Stomach (tissue), 9 donors: Measurements from ENCODE around the gene LSM14A. TPM values are rescaled to one million over a fixed set of nuclear protein-coding genes. Genes with fewer than 3 reads are reported as not detected.

Experiments used
- DNase-seq, 2 donors: peaks; one replicate each; pipeline versions ENCODE4 v3.0.0 to v3.0.0-alpha.2; 2013 to 2019
- H3K27ac ChIP-seq, 5 donors: fragments of 200-600 bp in 4 of 5; sonication (generic) in 4 of 5; one replicate each; pipeline ENCODE4 v1.5.1; 2013 to 2019; ENCODE audit warnings: mild to moderate bottlenecking in 1 of 5, moderate library complexity in 1 of 5
- H3K27me3 ChIP-seq, 3 donors: fragments of 200-600 bp; sonication (generic); one replicate each; pipeline ENCODE4 v1.5.1; 2017 to 2019; ENCODE audit warnings: mixed run types in 1 of 3
- H3K36me3 ChIP-seq, 4 donors: fragments of 200-600 bp; sonication (generic); 1 replicate in 3 of 4; 2 replicates in 1 of 4; pipeline ENCODE4 v1.5.1; 2016 to 2019
- H3K4me1 ChIP-seq, 4 donors: fragments of 200-600 bp; sonication (generic); one replicate each; pipeline ENCODE4 v1.5.1; 2016 to 2019
- H3K4me3 ChIP-seq, 4 donors: fragments of 200-600 bp; sonication (generic) in 3 of 4; one replicate each; pipeline ENCODE4 v1.5.1; 2016 to 2019; ENCODE audit warnings: mild to moderate bottlenecking in 1 of 4
- H3K9me3 ChIP-seq, 4 donors: fragments of 200-600 bp; sonication (generic); one replicate each; pipeline ENCODE4 v1.5.1; 2016 to 2019
- CTCF ChIP-seq, 7 experiments: fragments of 450-650 bp in 4 of 7; fragments of 200-600 bp in 3 of 7; sonication (generic) in 3 of 7; IDR thresholded peaks; one replicate each; pipeline ENCODE4 v1.5.1; 2016 to 2019; ENCODE audit warnings: antibody characterized with exemption in 7 of 7, control low read depth in 2 of 7, mild to moderate bottlenecking in 1 of 7
- EP300 ChIP-seq: sonication (generic); formaldehyde crosslinking; IDR thresholded peaks from one replicate; pipeline ENCODE4 v1.6.1; 2017; ENCODE audit warnings: antibody characterized with exemption
- POLR2A ChIP-seq, 4 donors: fragments of 450-650 bp; IDR thresholded peaks; one replicate each; pipeline ENCODE4 v1.6.1; 2016; ENCODE audit warnings: antibody characterized with exemption in 4 of 4, control low read depth in 2 of 4, mild to moderate bottlenecking in 1 of 4, moderate library complexity in 1 of 4
- POLR2AphosphoS5 ChIP-seq, 3 donors: sonication (generic); formaldehyde crosslinking; IDR thresholded peaks; one replicate each; pipeline ENCODE4 v1.6.1; 2016; ENCODE audit warnings: antibody characterized with exemption in 3 of 3
- WGBS, 5 donors: extraction: QIAGEN DNeasy Blood & Tissue Kit in 3 of 5; methylation state at CpG; one replicate each; pipeline versions ENCODE4 v1.1.5 to v1.1.7; 2013 to 2018; 5-methylcytosine and 5-hydroxymethylcytosine counted together
- intact Hi-C: fragments of 100-400 bp; cut with DNase I; formaldehyde crosslinking; loops from one replicate; pipeline ENCODE4 v1.15.1; 2023; ENCODE audit warnings: low total_unique reads
- polyA plus RNA-seq, 3 donors: library from polyadenylated mRNA; stranded (reverse); fragments of 200-250 nt; gene quantifications; one replicate each; pipeline ENCODE4 v1.2.3, GENCODE V29; 2013
- total RNA-seq, 5 donors: library from RNA; depleted of rRNA; stranded (reverse); fragments of >200 nt; gene quantifications; one replicate each; pipeline versions ENCODE4 v1.1.0 to v1.2.3, GENCODE V29; 2014 to 2016
- donor health status: healthy with polysubstance abuse.
- donor health status: Bipolar disorder and iron deficiency.
- donor health status: healthy.

The LSM14A gene
- total and polyA plus RNA-seq, 8 donors, result 38.4 to 227 (median 111) TPM

- intact Hi-C loops, result no loop called here
- TF ChIP-seq POLR2AphosphoS5 (IDR thresholded peaks at IDR 0.05), result peak; percentile 86 to 95 (median 91)
- peak in 2 of 4 donors; percentile 13 to 20 for TF ChIP-seq POLR2A (IDR thresholded peaks at IDR 0.05)
- no peak for TF ChIP-seq CTCF (IDR thresholded peaks at IDR 0.05)
- no peaks in the 10 kb centered on the region for H3K36me3 ChIP-seq
- no peaks in the 10 kb centered on the region for H3K9me3 ChIP-seq
- peak overlapping the region; percentile 73 to 80 (median 77) for H3K4me3 ChIP-seq
- 0 to 1% (median 1%) methylated on average over 36 to 63 of the region's 63 CpGs for WGBS, 5 donors
- H3K27me3 ChIP-seq, result no peaks in the 10 kb centered on the region
- peaks cover 0 to 17% (median 12%) of the 10 kb centered on the region in 4 donors for H3K4me1 ChIP-seq
- peak overlapping the region; percentile 91 to 97 (median 92) for H3K27ac ChIP-seq
- DNase-seq, result peak; percentile 92 to 96
Observed at GRCh38 chr19:34134190-34135053, 37.9 kb upstream of the LSM14A start.

GRCh38 chr19:34135054-34135800 is 37.1 kb upstream of the LSM14A start:
- WGBS, 5 donors, result 80 to 83% (median 81%) methylated on average over 24 of the region's 24 CpGs
- peak in 1 of 2 donors; percentile 14 for DNase-seq
- TF ChIP-seq EP300, result no peak
- TF ChIP-seq CTCF (IDR thresholded peaks at IDR 0.05), result no peak
- TF ChIP-seq POLR2AphosphoS5 (IDR thresholded peaks at IDR 0.05), result no peak
- no peak for TF ChIP-seq POLR2A (IDR thresholded peaks at IDR 0.05)

GRCh38 chr19:34135821-34136611 is 36.3 kb upstream of the LSM14A start:
- 76 to 87% (median 79%) methylated on average over 7 of the region's 7 CpGs for WGBS, 5 donors
- no peaks in the 10 kb centered on the region for H3K9me3 ChIP-seq
- H3K4me3 ChIP-seq, result no peak overlapping the region
- peaks cover 0 to 17% (median 12%) of the 10 kb centered on the region in 4 donors for H3K4me1 ChIP-seq
- no peaks in the 10 kb centered on the region for H3K36me3 ChIP-seq
- TF ChIP-seq POLR2AphosphoS5 (IDR thresholded peaks at IDR 0.05) (no peak), CTCF (IDR thresholded peaks at IDR 0.05) (no peak), POLR2A (IDR thresholded peaks at IDR 0.05) (no peak), EP300 (no peak)
- intact Hi-C loops, result no loop called here
- DNase-seq, result no peak
- peak overlapping the region in 2 of 5 donors; percentile 92 to 97 for H3K27ac ChIP-seq
- no peaks in the 10 kb centered on the region for H3K27me3 ChIP-seq

More at GRCh38 chr19:34135054-34135800, 37.1 kb upstream of the LSM14A start:
- intact Hi-C loops, result no loop called here
- Histone ChIP-seq H3K4me1 (peaks cover 0 to 17% (median 12%) of the 10 kb centered on the region in 4 donors), H3K27ac (peak overlapping the region; percentile 91 to 97 (median 92)), H3K27me3 (no peaks in the 10 kb centered on the region), H3K36me3 (no peaks in the 10 kb centered on the region), H3K4me3 (peak overlapping the region; percentile 73 to 80 (median 77)), H3K9me3 (no peaks in the 10 kb centered on the region)
